ENCODE results near the gene PPIL3. TPM values are rescaled to one million over a fixed set of nuclear protein-coding genes. Genes with fewer than 3 reads are reported as not detected.

Gene PPIL3
- total and polyA plus RNA-seq, 2 experiments from 2014 or later, result 42.9 to 54.0 TPM

DNA sequence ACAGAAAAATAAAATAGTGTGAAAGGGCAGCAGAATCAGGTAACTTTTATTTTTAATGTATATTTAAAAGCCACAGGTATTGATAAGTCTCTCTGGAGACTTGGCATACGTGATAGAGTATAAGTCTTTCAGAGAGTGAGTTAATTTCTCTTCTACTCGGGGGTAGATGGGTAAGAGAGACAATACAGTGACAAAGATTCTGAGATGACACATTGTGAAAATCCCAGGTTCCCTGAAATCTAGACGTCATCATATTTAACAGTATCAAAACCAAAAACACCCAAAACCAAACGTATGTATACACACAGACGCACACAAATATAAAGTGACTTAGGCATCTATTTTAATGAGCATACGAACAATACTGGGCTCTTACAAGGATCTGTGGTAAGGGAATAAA lies 33.6 kb upstream of the PPIL3 start (continued):
- TF ChIP-seq, protein P1, sequence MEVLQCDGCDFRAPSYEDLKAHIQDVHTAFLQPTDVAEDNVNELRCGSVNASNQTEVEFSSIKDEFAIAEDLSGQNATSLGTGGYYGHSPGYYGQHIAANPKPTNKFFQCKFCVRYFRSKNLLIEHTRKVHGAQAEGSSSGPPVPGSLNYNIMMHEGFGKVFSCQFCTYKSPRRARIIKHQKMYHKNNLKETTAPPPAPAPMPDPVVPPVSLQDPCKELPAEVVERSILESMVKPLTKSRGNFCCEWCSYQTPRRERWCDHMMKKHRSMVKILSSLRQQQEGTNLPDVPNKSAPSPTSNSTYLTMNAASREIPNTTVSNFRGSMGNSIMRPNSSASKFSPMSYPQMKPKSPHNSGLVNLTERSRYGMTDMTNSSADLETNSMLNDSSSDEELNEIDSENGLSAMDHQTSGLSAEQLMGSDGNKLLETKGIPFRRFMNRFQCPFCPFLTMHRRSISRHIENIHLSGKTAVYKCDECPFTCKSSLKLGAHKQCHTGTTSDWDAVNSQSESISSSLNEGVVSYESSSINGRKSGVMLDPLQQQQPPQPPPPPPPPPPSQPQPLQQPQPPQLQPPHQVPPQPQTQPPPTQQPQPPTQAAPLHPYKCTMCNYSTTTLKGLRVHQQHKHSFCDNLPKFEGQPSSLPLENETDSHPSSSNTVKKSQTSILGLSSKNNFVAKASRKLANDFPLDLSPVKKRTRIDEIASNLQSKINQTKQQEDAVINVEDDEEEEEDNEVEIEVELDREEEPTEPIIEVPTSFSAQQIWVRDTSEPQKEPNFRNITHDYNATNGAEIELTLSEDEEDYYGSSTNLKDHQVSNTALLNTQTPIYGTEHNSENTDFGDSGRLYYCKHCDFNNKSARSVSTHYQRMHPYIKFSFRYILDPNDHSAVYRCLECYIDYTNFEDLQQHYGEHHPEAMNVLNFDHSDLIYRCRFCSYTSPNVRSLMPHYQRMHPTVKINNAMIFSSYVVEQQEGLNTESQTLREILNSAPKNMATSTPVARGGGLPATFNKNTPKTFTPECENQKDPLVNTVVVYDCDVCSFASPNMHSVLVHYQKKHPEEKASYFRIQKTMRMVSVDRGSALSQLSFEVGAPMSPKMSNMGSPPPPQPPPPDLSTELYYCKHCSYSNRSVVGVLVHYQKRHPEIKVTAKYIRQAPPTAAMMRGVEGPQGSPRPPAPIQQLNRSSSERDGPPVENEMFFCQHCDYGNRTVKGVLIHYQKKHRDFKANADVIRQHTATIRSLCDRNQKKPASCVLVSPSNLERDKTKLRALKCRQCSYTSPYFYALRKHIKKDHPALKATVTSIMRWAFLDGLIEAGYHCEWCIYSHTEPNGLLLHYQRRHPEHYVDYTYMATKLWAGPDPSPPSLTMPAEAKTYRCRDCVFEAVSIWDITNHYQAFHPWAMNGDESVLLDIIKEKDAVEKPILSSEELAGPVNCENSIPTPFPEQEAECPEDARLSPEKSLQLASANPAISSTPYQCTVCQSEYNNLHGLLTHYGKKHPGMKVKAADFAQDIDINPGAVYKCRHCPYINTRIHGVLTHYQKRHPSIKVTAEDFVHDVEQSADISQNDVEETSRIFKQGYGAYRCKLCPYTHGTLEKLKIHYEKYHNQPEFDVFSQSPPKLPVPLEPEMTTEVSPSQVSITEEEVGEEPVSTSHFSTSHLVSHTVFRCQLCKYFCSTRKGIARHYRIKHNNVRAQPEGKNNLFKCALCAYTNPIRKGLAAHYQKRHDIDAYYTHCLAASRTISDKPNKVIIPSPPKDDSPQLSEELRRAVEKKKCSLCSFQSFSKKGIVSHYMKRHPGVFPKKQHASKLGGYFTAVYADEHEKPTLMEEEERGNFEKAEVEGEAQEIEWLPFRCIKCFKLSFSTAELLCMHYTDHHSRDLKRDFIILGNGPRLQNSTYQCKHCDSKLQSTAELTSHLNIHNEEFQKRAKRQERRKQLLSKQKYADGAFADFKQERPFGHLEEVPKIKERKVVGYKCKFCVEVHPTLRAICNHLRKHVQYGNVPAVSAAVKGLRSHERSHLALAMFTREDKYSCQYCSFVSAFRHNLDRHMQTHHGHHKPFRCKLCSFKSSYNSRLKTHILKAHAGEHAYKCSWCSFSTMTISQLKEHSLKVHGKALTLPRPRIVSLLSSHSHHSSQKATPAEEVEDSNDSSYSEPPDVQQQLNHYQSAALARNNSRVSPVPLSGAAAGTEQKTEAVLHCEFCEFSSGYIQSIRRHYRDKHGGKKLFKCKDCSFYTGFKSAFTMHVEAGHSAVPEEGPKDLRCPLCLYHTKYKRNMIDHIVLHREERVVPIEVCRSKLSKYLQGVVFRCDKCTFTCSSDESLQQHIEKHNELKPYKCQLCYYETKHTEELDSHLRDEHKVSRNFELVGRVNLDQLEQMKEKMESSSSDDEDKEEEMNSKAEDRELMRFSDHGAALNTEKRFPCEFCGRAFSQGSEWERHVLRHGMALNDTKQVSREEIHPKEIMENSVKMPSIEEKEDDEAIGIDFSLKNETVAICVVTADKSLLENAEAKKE (CRISPR knock-in tag; IDR thresholded peaks at IDR 0.05), result no peak
- TF ChIP-seq, protein P2, sequence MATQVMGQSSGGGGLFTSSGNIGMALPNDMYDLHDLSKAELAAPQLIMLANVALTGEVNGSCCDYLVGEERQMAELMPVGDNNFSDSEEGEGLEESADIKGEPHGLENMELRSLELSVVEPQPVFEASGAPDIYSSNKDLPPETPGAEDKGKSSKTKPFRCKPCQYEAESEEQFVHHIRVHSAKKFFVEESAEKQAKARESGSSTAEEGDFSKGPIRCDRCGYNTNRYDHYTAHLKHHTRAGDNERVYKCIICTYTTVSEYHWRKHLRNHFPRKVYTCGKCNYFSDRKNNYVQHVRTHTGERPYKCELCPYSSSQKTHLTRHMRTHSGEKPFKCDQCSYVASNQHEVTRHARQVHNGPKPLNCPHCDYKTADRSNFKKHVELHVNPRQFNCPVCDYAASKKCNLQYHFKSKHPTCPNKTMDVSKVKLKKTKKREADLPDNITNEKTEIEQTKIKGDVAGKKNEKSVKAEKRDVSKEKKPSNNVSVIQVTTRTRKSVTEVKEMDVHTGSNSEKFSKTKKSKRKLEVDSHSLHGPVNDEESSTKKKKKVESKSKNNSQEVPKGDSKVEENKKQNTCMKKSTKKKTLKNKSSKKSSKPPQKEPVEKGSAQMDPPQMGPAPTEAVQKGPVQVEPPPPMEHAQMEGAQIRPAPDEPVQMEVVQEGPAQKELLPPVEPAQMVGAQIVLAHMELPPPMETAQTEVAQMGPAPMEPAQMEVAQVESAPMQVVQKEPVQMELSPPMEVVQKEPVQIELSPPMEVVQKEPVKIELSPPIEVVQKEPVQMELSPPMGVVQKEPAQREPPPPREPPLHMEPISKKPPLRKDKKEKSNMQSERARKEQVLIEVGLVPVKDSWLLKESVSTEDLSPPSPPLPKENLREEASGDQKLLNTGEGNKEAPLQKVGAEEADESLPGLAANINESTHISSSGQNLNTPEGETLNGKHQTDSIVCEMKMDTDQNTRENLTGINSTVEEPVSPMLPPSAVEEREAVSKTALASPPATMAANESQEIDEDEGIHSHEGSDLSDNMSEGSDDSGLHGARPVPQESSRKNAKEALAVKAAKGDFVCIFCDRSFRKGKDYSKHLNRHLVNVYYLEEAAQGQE (IDR thresholded peaks at IDR 0.05; ENCODE audit: unreplicated experiment), result no peak
- TF ChIP-seq EZH2phosphoT487 (IDR thresholded peaks at IDR 0.05; ENCODE audit: unreplicated experiment), result no peak

DNA sequence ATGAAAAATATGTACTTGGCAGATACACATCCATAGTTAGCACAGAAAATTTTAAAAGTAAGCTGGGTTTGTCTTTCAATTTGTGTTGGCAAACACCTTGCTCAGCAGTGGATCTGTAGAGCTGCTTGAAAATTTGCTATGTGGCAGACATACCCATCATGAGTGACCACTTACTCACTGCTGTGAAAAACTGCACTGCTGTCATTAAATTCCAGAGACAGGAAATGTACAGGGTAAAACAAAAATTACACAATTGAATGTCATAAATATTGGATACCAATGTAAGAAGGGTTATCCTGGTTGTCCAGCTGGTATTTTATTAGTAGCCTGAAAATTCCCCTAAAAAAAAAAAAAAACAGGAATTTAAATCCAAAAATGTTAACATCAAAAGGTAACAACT lies 24.8 kb upstream of the PPIL3 start:
- Histone ChIP-seq H3K27me3 (ENCODE audit: insufficient read depth) (no peaks in the 10 kb centered on the region), H3K4me3 (no peak overlapping the region), H2AFZ (no peak overlapping the region), H3K79me2 (replicated peaks; ENCODE audit: insufficient read depth) (no peaks in the 10 kb centered on the region), H3K9me2 (ENCODE audit: insufficient read depth) (no peaks in the 10 kb centered on the region), H3K4me2 (no peak overlapping the region), H3K27ac (ENCODE audit: low read depth) (no peak overlapping the region), H3K36me3 (ENCODE audit: insufficient read depth) (peaks cover 73% of the 10 kb centered on the region), H3F3A (replicated peaks; ENCODE audit: low read depth) (no peaks in the 10 kb centered on the region), H3K4me1 (ENCODE audit: insufficient read depth) (no peaks in the 10 kb centered on the region), H4K20me1 (replicated peaks; ENCODE audit: insufficient read depth) (peaks cover 14% of the 10 kb centered on the region)
- no peak overlapping the region for H3K27ac Mint-ChIP-seq
- H3K4me1 Mint-ChIP-seq, result no peaks in the 10 kb centered on the region
- peaks cover 58% of the 10 kb centered on the region for H3K36me3 Mint-ChIP-seq (ENCODE audit: low read depth)
- no peak for ATAC-seq
- H3K9me3 Mint-ChIP-seq, result no peaks in the 10 kb centered on the region
- H3K27me3 Mint-ChIP-seq (ENCODE audit: insufficient read depth, low read depth, poor library complexity), result peaks cover 1% of the 10 kb centered on the region
- no peak for DNase-seq (ENCODE audit: low spot score)
- H3K4me3 Mint-ChIP-seq, result no peak overlapping the region
- TF ChIP-seq ZNF331 (CRISPR knock-in tag; IDR thresholded peaks at IDR 0.05; ENCODE audit: low read depth) (no peak), STAT1 (IDR thresholded peaks at IDR 0.05; ENCODE audit: unreplicated experiment) (no peak), NANOG (IDR thresholded peaks at IDR 0.05; ENCODE audit: borderline replicate concordance) (no peak), EZH2phosphoT487 (IDR thresholded peaks at IDR 0.05; ENCODE audit: unreplicated experiment) (no peak), CREB1 (CRISPR knock-in tag; IDR thresholded peaks at IDR 0.05; ENCODE audit: low read depth) (no peak)
